WERI-Rb-1 (cell line): ENCODE measurements around the gene CRABP1.

Source experiments
- DNase-seq: peaks from one replicate; pipeline ENCODE4 v3.0.0-alpha.2; 2020
- H3K27ac ChIP-seq: fragments of 250-450 bp; sonication (Bioruptor Pico); 2 replicates; pipeline ENCODE4 v1.5.1; 2020; ENCODE audit warnings: mild to moderate bottlenecking, moderate library complexity
- H3K27me3 ChIP-seq: fragments of 250-450 bp; sonication (Bioruptor Pico); 2 replicates; pipeline ENCODE4 v1.5.1; 2021; ENCODE audit warnings: mild to moderate bottlenecking, low read depth, moderate library complexity; ENCODE audit not compliant: insufficient read depth, severe bottlenecking
- H3K36me3 ChIP-seq: fragments of 250-450 bp; sonication (Bioruptor Pico); 2 replicates; pipeline ENCODE4 v1.5.1; 2020; ENCODE audit warnings: mild to moderate bottlenecking, moderate library complexity
- H3K4me3 ChIP-seq: 2 replicates; pipeline ENCODE4 v1.5.1; 2011; ENCODE audit warnings: low read depth, mild to moderate bottlenecking, control low read depth, low read length
- H3K9me3 ChIP-seq: fragments of 250-450 bp; sonication (Bioruptor Pico); 2 replicates; pipeline ENCODE4 v1.5.1; 2021; ENCODE audit warnings: mild to moderate bottlenecking, moderate library complexity; ENCODE audit not compliant: severe bottlenecking
- CTCF ChIP-seq: IDR thresholded peaks from 2 replicates; pipeline ENCODE4 v1.5.1; 2011; ENCODE audit warnings: low read depth, mild to moderate bottlenecking, control low read depth, inconsistent platforms, low read length

Gene CRABP1

GRCh38 chr15:78320183-78320582 lies 20.0 kb upstream of the CRABP1 start:
- H3K36me3 ChIP-seq = no peaks in the 10 kb centered on the region
- no peaks in the 10 kb centered on the region for H3K27me3 ChIP-seq
- no peaks in the 10 kb centered on the region for H3K9me3 ChIP-seq
- no peak overlapping the region for H3K4me3 ChIP-seq
- no peak for DNase-seq
- no peak overlapping the region for H3K27ac ChIP-seq
- TF ChIP-seq CTCF = no peak

GRCh38 chr15:78321041-78321570 lies 19.0 kb upstream of the CRABP1 start:
- Histone ChIP-seq H3K27me3 (no peaks in the 10 kb centered on the region), H3K9me3 (no peaks in the 10 kb centered on the region), H3K4me3 (no peak overlapping the region), H3K27ac (no peak overlapping the region), H3K36me3 (no peaks in the 10 kb centered on the region)
- no peak for TF ChIP-seq CTCF
- DNase-seq = no peak

- no peak overlapping the region for H3K27ac ChIP-seq
- no peak for DNase-seq
- no peak for TF ChIP-seq CTCF
- no peaks in the 10 kb centered on the region for H3K27me3 ChIP-seq
- no peaks in the 10 kb centered on the region for H3K9me3 ChIP-seq
- no peaks in the 10 kb centered on the region for H3K36me3 ChIP-seq
- no peak overlapping the region for H3K4me3 ChIP-seq
These were observed 18.4 kb upstream of the CRABP1 start for GRCh38 chr15:78321786-78322185.

- no peak for DNase-seq
- no peak for TF ChIP-seq CTCF
- Histone ChIP-seq H3K27me3 (no peaks in the 10 kb centered on the region), H3K9me3 (no peaks in the 10 kb centered on the region), H3K36me3 (no peaks in the 10 kb centered on the region), H3K4me3 (no peak overlapping the region), H3K27ac (no peak overlapping the region)
These were observed 17.9 kb upstream of the CRABP1 start for GRCh38 chr15:78322243-78322642.

DNA sequence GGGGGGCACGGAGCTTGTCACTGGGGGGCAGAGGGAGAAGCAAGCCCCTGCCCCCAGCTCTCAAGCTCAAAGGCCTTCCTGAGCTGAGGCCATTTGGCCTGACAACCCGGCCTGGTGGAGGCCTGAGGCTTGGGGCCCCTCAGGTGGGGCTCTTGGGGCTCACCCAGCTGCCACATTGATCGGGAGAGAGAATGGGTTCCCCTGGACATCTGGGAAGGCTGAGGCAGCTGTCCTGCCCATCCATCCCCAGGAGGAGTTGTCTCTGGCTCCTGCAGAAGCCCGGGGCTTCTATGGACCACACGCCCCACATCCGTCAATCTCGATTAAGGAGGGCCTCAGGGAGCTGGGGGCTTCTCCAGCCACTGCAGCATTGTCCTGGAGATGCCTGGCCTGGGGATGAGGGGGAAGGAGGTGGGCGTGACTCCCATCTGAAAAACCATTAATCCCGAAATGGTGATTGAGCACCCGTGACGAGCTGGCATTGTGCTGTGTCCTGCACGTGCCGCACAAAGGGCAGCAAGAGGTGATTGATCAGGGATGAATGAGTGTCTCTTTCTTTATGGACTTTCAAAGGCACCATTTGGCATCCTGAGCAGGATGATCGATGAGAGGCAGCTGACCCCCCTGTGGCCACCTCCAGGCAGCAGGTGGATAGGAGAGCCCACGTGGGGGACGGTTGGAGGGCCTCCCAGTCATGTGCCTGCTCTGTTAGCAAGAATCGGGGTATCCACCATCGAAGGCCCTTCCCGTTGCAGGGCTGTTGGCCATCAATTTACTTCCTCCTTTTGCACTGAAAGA lies 17.2 kb upstream of the CRABP1 start:
- H3K27ac ChIP-seq = no peak overlapping the region
- H3K9me3 ChIP-seq = no peaks in the 10 kb centered on the region
- H3K36me3 ChIP-seq = no peaks in the 10 kb centered on the region
- no peaks in the 10 kb centered on the region for H3K27me3 ChIP-seq
- H3K4me3 ChIP-seq = no peak overlapping the region
- no peak for DNase-seq
- no peak for TF ChIP-seq CTCF
